Measurements from ENCODE around the gene CTNNA2.

Gene CTNNA2

GRCh38 chr2:80354858-80355257 lies 842.0 kb downstream of the CTNNA2 start:
- no peak for DNase-seq

- DNase-seq, result no peak
Measured at GRCh38 chr2:80361904-80362303, 849.1 kb downstream of the CTNNA2 start.

- DNase-seq, result no peak
Measured at GRCh38 chr2:80363330-80363729, 850.5 kb downstream of the CTNNA2 start.

- DNase-seq, result no peak
Measured at GRCh38 chr2:80363791-80364349, 851.0 kb downstream of the CTNNA2 start.

- no peak for DNase-seq
Measured at GRCh38 chr2:80364524-80365212, 851.8 kb downstream of the CTNNA2 start.

GRCh38 chr2:80365762-80366161 lies 852.9 kb downstream of the CTNNA2 start:
- no peak for DNase-seq

GRCh38 chr2:80370375-80371009 lies 857.6 kb downstream of the CTNNA2 start:
- no peak for DNase-seq

- DNase-seq, result no peak
Measured at GRCh38 chr2:80374105-80374504, 861.3 kb downstream of the CTNNA2 start.

GRCh38 chr2:80377071-80377470 lies 864.2 kb downstream of the CTNNA2 start:
- no peak for DNase-seq

GRCh38 chr2:80380736-80381135 lies 867.9 kb downstream of the CTNNA2 start:
- DNase-seq, result no peak

GRCh38 chr2:80381666-80382065 lies 868.8 kb downstream of the CTNNA2 start:
- no peak for DNase-seq

- no peak for DNase-seq
Measured at GRCh38 chr2:80392441-80392840, 879.6 kb downstream of the CTNNA2 start.

GRCh38 chr2:80393991-80394390 lies 881.1 kb downstream of the CTNNA2 start:
- no peak for DNase-seq

- DNase-seq, result no peak
Measured at GRCh38 chr2:80395251-80395650, 882.4 kb downstream of the CTNNA2 start.

- no peak for DNase-seq
Measured at GRCh38 chr2:80396276-80396675, 883.4 kb downstream of the CTNNA2 start.

GRCh38 chr2:80403081-80403480 lies 890.2 kb downstream of the CTNNA2 start:
- no peak for DNase-seq

- no peak for DNase-seq
Measured at GRCh38 chr2:80407377-80407776, 894.5 kb downstream of the CTNNA2 start.

- no peak for DNase-seq
Measured at GRCh38 chr2:80410346-80410745, 897.5 kb downstream of the CTNNA2 start.

- DNase-seq, result no peak
Measured at GRCh38 chr2:80413136-80413535, 900.3 kb downstream of the CTNNA2 start.

GRCh38 chr2:80417737-80418136 lies 904.9 kb downstream of the CTNNA2 start:
- no peak for DNase-seq

- DNase-seq, result no peak
Measured at GRCh38 chr2:80420530-80421208, 907.8 kb downstream of the CTNNA2 start.

GRCh38 chr2:80429251-80429650 lies 916.4 kb downstream of the CTNNA2 start:
- DNase-seq, result no peak

- DNase-seq, result no peak
Measured at GRCh38 chr2:80437959-80438358, 925.1 kb downstream of the CTNNA2 start.

GRCh38 chr2:80438686-80439085 lies 925.8 kb downstream of the CTNNA2 start:
- no peak for DNase-seq
